Lower leg skin (tissue), 3 donors: ENCODE measurements around the gene ANKRD45.

Experiments used
- POLR2A ChIP-seq, 2 donors: fragments of 450-650 bp; IDR thresholded peaks; one replicate each; pipeline ENCODE4 v1.6.1; 2016 to 2017; ENCODE audit warnings: antibody characterized with exemption in 2 of 2, mild to moderate bottlenecking in 1 of 2, moderate library complexity in 1 of 2
- TF ChIP-seq, protein P1 (sequence below), 3 donors: fragments of 450-650 bp; IDR thresholded peaks; one replicate each; pipeline ENCODE4 v1.5.1; 2016; ENCODE audit warnings: antibody characterized with exemption in 3 of 3, mild to moderate bottlenecking in 3 of 3, moderate library complexity in 2 of 3

DNA sequence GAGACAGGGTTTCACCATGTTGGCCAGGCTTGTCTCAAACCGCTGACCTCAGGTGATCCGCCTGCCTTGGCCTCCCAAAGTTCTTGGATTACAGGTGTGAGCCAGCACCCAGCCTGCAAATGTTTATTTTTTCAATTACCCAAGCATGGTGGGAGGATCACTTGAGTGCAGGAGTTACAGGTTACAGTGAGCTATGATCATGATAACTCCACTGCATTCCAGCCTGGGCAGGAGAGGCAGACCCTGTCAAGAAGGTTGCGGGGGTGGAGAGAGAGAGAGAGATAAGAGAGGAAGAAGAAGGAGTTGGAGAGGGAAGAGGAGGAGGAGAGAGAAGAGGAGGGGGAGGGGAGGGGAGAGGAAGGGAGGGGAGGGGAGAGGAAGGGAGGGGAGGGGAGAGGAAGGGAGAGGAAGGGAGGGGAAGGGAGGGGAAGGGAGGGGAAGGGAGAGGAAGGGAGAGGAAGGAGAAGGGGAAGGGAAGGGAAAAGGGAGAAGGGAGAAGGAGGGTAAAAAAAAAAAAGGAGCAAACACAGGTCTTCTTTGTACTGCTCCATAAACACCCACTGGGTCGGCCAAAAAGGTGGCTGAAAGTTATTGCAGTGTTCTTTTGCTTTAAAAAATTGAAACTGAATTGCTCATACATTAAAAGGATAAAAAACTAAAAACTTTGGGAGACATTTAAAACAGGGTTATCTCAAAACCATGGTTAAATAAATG is 61.0 kb downstream of the ANKRD45 start:
- TF ChIP-seq POLR2A (IDR thresholded peaks at IDR 0.05): no peak
- TF ChIP-seq, protein P1, sequence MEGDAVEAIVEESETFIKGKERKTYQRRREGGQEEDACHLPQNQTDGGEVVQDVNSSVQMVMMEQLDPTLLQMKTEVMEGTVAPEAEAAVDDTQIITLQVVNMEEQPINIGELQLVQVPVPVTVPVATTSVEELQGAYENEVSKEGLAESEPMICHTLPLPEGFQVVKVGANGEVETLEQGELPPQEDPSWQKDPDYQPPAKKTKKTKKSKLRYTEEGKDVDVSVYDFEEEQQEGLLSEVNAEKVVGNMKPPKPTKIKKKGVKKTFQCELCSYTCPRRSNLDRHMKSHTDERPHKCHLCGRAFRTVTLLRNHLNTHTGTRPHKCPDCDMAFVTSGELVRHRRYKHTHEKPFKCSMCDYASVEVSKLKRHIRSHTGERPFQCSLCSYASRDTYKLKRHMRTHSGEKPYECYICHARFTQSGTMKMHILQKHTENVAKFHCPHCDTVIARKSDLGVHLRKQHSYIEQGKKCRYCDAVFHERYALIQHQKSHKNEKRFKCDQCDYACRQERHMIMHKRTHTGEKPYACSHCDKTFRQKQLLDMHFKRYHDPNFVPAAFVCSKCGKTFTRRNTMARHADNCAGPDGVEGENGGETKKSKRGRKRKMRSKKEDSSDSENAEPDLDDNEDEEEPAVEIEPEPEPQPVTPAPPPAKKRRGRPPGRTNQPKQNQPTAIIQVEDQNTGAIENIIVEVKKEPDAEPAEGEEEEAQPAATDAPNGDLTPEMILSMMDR (IDR thresholded peaks at IDR 0.05): no peak
